ENCODE measurements around the gene C19orf85.

The C19orf85 gene

GRCh38 chr19:55460670-55461258, 3.8 kb downstream of the C19orf85 start:
- peak overlapping the region; percentile 99 for H3K27ac ChIP-seq (ENCODE audit: low read depth, low read length)
- H3K9ac ChIP-seq (ENCODE audit: low read length): peak overlapping the region; percentile 72
- H3K27me3 ChIP-seq (ENCODE audit: control insufficient read depth in 1 of 2, insufficient read depth in 2 of 2, low read length in 2 of 2): no peaks in the 10 kb centered on the region
- H3K4me3 ChIP-seq (ENCODE audit: low read depth in 1 of 2, low read length in 2 of 2): peak overlapping the region; percentile 67 to 82
- H3K9me3 ChIP-seq (ENCODE audit: low read length): no peaks in the 10 kb centered on the region
- no peaks in the 10 kb centered on the region for H3K36me3 ChIP-seq (ENCODE audit: insufficient read depth, low read length)
- peaks cover 12% of the 10 kb centered on the region for H3K4me1 ChIP-seq (ENCODE audit: insufficient read depth, low read length)

GRCh38 chr19:55459950-55460657, 4.4 kb downstream of the C19orf85 start:
- Histone ChIP-seq H3K27ac (ENCODE audit: low read depth, low read length) (peak overlapping the region; percentile 61), H3K9me3 (ENCODE audit: low read length) (no peaks in the 10 kb centered on the region), H3K4me1 (ENCODE audit: insufficient read depth, low read length) (peaks cover 12% of the 10 kb centered on the region), H3K27me3 (ENCODE audit: control insufficient read depth in 1 of 2, insufficient read depth in 2 of 2, low read length in 2 of 2) (no peaks in the 10 kb centered on the region), H3K4me3 (ENCODE audit: low read depth in 1 of 2, low read length in 2 of 2) (peak overlapping the region; percentile 67 to 82), H3K9ac (ENCODE audit: low read length) (peak overlapping the region; percentile 33), H3K36me3 (ENCODE audit: insufficient read depth, low read length) (peaks cover 5% of the 10 kb centered on the region)

- H3K9me3 ChIP-seq (ENCODE audit: low read length): no peaks in the 10 kb centered on the region
- peaks cover 12% of the 10 kb centered on the region for H3K4me1 ChIP-seq (ENCODE audit: insufficient read depth, low read length)
- H3K4me3 ChIP-seq (ENCODE audit: low read depth in 1 of 2, low read length in 2 of 2): peak overlapping the region in 1 of 2 donors; percentile 82
- H3K27ac ChIP-seq (ENCODE audit: low read depth, low read length): peak overlapping the region; percentile 61
- H3K9ac ChIP-seq (ENCODE audit: low read length): no peak overlapping the region
- no peaks in the 10 kb centered on the region for H3K27me3 ChIP-seq (ENCODE audit: control insufficient read depth in 1 of 2, insufficient read depth in 2 of 2, low read length in 2 of 2)
- H3K36me3 ChIP-seq (ENCODE audit: insufficient read depth, low read length): peaks cover 6% of the 10 kb centered on the region
These were observed 5.0 kb downstream of the C19orf85 start for GRCh38 chr19:55459551-55459949.

GRCh38 chr19:55457683-55458457, 6.7 kb downstream of the C19orf85 start:
- Histone ChIP-seq H3K4me1 (ENCODE audit: insufficient read depth, low read length) (peaks cover 12% of the 10 kb centered on the region), H3K9ac (ENCODE audit: low read length) (no peak overlapping the region), H3K27ac (ENCODE audit: low read depth, low read length) (no peak overlapping the region), H3K36me3 (ENCODE audit: insufficient read depth, low read length) (peaks cover 10% of the 10 kb centered on the region), H3K9me3 (ENCODE audit: low read length) (no peaks in the 10 kb centered on the region), H3K27me3 (ENCODE audit: control insufficient read depth in 1 of 2, insufficient read depth in 2 of 2, low read length in 2 of 2) (peaks cover 0 to 2% of the 10 kb centered on the region in 2 donors), H3K4me3 (ENCODE audit: low read depth in 1 of 2, low read length in 2 of 2) (no peak overlapping the region)

GRCh38 chr19:55456347-55456746, 8.2 kb downstream of the C19orf85 start:
- Histone ChIP-seq H3K9me3 (ENCODE audit: low read length) (no peaks in the 10 kb centered on the region), H3K27me3 (ENCODE audit: control insufficient read depth in 1 of 2, insufficient read depth in 2 of 2, low read length in 2 of 2) (peaks cover 10 to 16% of the 10 kb centered on the region in 2 donors), H3K4me1 (ENCODE audit: insufficient read depth, low read length) (peaks cover 18% of the 10 kb centered on the region), H3K36me3 (ENCODE audit: insufficient read depth, low read length) (peaks cover 10% of the 10 kb centered on the region), H3K27ac (ENCODE audit: low read depth, low read length) (no peak overlapping the region), H3K9ac (ENCODE audit: low read length) (no peak overlapping the region), H3K4me3 (ENCODE audit: low read depth in 1 of 2, low read length in 2 of 2) (no peak overlapping the region)

GRCh38 chr19:55455576-55456235, 8.8 kb downstream of the C19orf85 start:
- no peak overlapping the region for H3K27ac ChIP-seq (ENCODE audit: low read depth, low read length)
- no peak overlapping the region for H3K9ac ChIP-seq (ENCODE audit: low read length)
- H3K4me1 ChIP-seq (ENCODE audit: insufficient read depth, low read length): peaks cover 18% of the 10 kb centered on the region
- H3K27me3 ChIP-seq (ENCODE audit: control insufficient read depth in 1 of 2, insufficient read depth in 2 of 2, low read length in 2 of 2): peaks cover 11 to 19% of the 10 kb centered on the region in 2 donors
- H3K9me3 ChIP-seq (ENCODE audit: low read length): no peaks in the 10 kb centered on the region
- peaks cover 10% of the 10 kb centered on the region for H3K36me3 ChIP-seq (ENCODE audit: insufficient read depth, low read length)
- no peak overlapping the region for H3K4me3 ChIP-seq (ENCODE audit: low read depth in 1 of 2, low read length in 2 of 2)

GRCh38 chr19:55454787-55455243, 9.7 kb downstream of the C19orf85 start:
- no peak overlapping the region for H3K27ac ChIP-seq (ENCODE audit: low read depth, low read length)

GRCh38 chr19:55453511-55454260, 10.9 kb downstream of the C19orf85 start:
- Histone ChIP-seq H3K27me3 (ENCODE audit: control insufficient read depth in 1 of 2, insufficient read depth in 2 of 2, low read length in 2 of 2) (peaks cover 30 to 40% of the 10 kb centered on the region in 2 donors), H3K9ac (ENCODE audit: low read length) (no peak overlapping the region), H3K9me3 (ENCODE audit: low read length) (no peaks in the 10 kb centered on the region), H3K4me1 (ENCODE audit: insufficient read depth, low read length) (peaks cover 6% of the 10 kb centered on the region), H3K36me3 (ENCODE audit: insufficient read depth, low read length) (peaks cover 10% of the 10 kb centered on the region), H3K27ac (ENCODE audit: low read depth, low read length) (no peak overlapping the region), H3K4me3 (ENCODE audit: low read depth in 1 of 2, low read length in 2 of 2) (no peak overlapping the region)

More at GRCh38 chr19:55454787-55455243, 9.7 kb downstream of the C19orf85 start:
- Histone ChIP-seq H3K4me1 (ENCODE audit: insufficient read depth, low read length) (peaks cover 11% of the 10 kb centered on the region), H3K27me3 (ENCODE audit: control insufficient read depth in 1 of 2, insufficient read depth in 2 of 2, low read length in 2 of 2) (peaks cover 19 to 28% of the 10 kb centered on the region in 2 donors), H3K9me3 (ENCODE audit: low read length) (no peaks in the 10 kb centered on the region), H3K36me3 (ENCODE audit: insufficient read depth, low read length) (peaks cover 10% of the 10 kb centered on the region), H3K4me3 (ENCODE audit: low read depth in 1 of 2, low read length in 2 of 2) (no peak overlapping the region), H3K9ac (ENCODE audit: low read length) (no peak overlapping the region)

- Histone ChIP-seq H3K9ac (ENCODE audit: low read length) (no peak overlapping the region), H3K27ac (ENCODE audit: low read depth, low read length) (no peak overlapping the region), H3K4me3 (ENCODE audit: low read depth in 1 of 2, low read length in 2 of 2) (no peak overlapping the region)
These were observed 11.7 kb downstream of the C19orf85 start for GRCh38 chr19:55452749-55453346.

GRCh38 chr19:55451965-55452748, 12.4 kb downstream of the C19orf85 start:
- no peaks in the 10 kb centered on the region for H3K9me3 ChIP-seq (ENCODE audit: low read length)
- H3K27me3 ChIP-seq (ENCODE audit: control insufficient read depth in 1 of 2, insufficient read depth in 2 of 2, low read length in 2 of 2): peaks cover 37 to 45% of the 10 kb centered on the region in 2 donors
- H3K4me1 ChIP-seq (ENCODE audit: insufficient read depth, low read length): peaks cover 6% of the 10 kb centered on the region
- no peak overlapping the region for H3K9ac ChIP-seq (ENCODE audit: low read length)
- H3K27ac ChIP-seq (ENCODE audit: low read depth, low read length): no peak overlapping the region
- no peak overlapping the region for H3K4me3 ChIP-seq (ENCODE audit: low read depth in 1 of 2, low read length in 2 of 2)
- H3K36me3 ChIP-seq (ENCODE audit: insufficient read depth, low read length): peaks cover 10% of the 10 kb centered on the region

More at GRCh38 chr19:55452749-55453346, 11.7 kb downstream of the C19orf85 start:
- H3K4me1 ChIP-seq (ENCODE audit: insufficient read depth, low read length): peaks cover 6% of the 10 kb centered on the region
- no peaks in the 10 kb centered on the region for H3K9me3 ChIP-seq (ENCODE audit: low read length)
- peaks cover 10% of the 10 kb centered on the region for H3K36me3 ChIP-seq (ENCODE audit: insufficient read depth, low read length)
- peaks cover 37 to 40% of the 10 kb centered on the region in 2 donors for H3K27me3 ChIP-seq (ENCODE audit: control insufficient read depth in 1 of 2, insufficient read depth in 2 of 2, low read length in 2 of 2)
